Mucosa of descending colon (tissue), 3 donors: ENCODE data around the gene LAMA2. TPM values are rescaled to one million over a fixed set of nuclear protein-coding genes. Genes with fewer than 3 reads are reported as not detected.

Experiments used
- ATAC-seq: fragments of 200-7000 bp; cut with Tn5 transposase; one replicate; pipeline ENCODE4 v1.9.1; 2020; ENCODE audit warnings: mild to moderate bottlenecking, moderate library complexity
- DNase-seq, 3 donors: peaks; one replicate each; pipeline ENCODE4 v3.0.0-alpha.2; 2020
- H3K36me3 ChIP-seq: fragments of 200-600 bp; one replicate; pipeline ENCODE4 v1.8.0; 2021; ENCODE audit warnings: low read depth, mild to moderate bottlenecking
- H3K4me1 ChIP-seq: fragments of 200-600 bp; one replicate; pipeline ENCODE4 v1.8.0; 2021; ENCODE audit warnings: low read depth, mild to moderate bottlenecking
- H3K4me3 ChIP-seq: fragments of 200-600 bp; one replicate; pipeline ENCODE4 v1.8.0; 2021; ENCODE audit warnings: mild to moderate bottlenecking
- H3K9me3 ChIP-seq: fragments of 200-600 bp; one replicate; pipeline ENCODE4 v1.8.0; 2021; ENCODE audit warnings: mild to moderate bottlenecking
- CTCF ChIP-seq: fragments of 200-600 bp; IDR thresholded peaks from one replicate; pipeline ENCODE4 v1.8.0; 2022; ENCODE audit warnings: antibody characterized with exemption, mild to moderate bottlenecking
- intact Hi-C, 2 donors: fragments of 100-400 bp; cut with DNase I in 1 of 2; cut with micrococcal nuclease in 1 of 2; formaldehyde crosslinking; loops; one replicate each; pipeline versions ENCODE4 v1.11.0 to v1.11.1; 2022; cut with DNase I, micrococcal nuclease
- total RNA-seq, 3 donors: library from RNA; stranded (reverse); fragmentation: NEBNext Ultra II Directional in 2 of 3; extraction: Animal tissue kit (Norgen Biotek cat#: 25700) in 2 of 3; gene quantifications; one replicate each; pipeline versions ENCODE4 v1.2.1 to v1.2.4, GENCODE V29; 2021 to 2023
- donor health status: DM: no; HTN: no; CAD: no; lungs with moderate emphysema.
- donor health status: DM: no; HTN: no; CAD: no.
- donor health status: DM: no; HTN: yes; CAD: no.

The LAMA2 gene
- total RNA-seq, 3 donors from 2014 or later = 3.6 to 29.4 (median 18.4) TPM

- no peaks in the 10 kb centered on the region for H3K4me1 ChIP-seq
- ATAC-seq (no peak), DNase-seq (no peak)
- intact Hi-C loops = no loop called here
- TF ChIP-seq CTCF = no peak
- no peaks in the 10 kb centered on the region for H3K36me3 ChIP-seq
- H3K4me3 ChIP-seq = no peak overlapping the region
- H3K9me3 ChIP-seq = no peaks in the 10 kb centered on the region
Observed at GRCh38 chr6:129006724-129007514, 124.0 kb downstream of the LAMA2 start.

GRCh38 chr6:129007701-129008373 lies 124.9 kb downstream of the LAMA2 start:
- no peak overlapping the region for H3K4me3 ChIP-seq
- intact Hi-C loops = no loop called here

GRCh38 chr6:129008591-129008990 lies 125.7 kb downstream of the LAMA2 start:
- Histone ChIP-seq H3K4me1 (no peaks in the 10 kb centered on the region), H3K4me3 (no peak overlapping the region)
- intact Hi-C loops = no loop called here

More at GRCh38 chr6:129007701-129008373, 124.9 kb downstream of the LAMA2 start:
- no peaks in the 10 kb centered on the region for H3K36me3 ChIP-seq
- no peak for TF ChIP-seq CTCF
- no peak for DNase-seq
- no peaks in the 10 kb centered on the region for H3K9me3 ChIP-seq
- ATAC-seq = no peak
- no peaks in the 10 kb centered on the region for H3K4me1 ChIP-seq

GRCh38 chr6:129009851-129010250 lies 126.9 kb downstream of the LAMA2 start:
- intact Hi-C loops = no loop called here
- ATAC-seq (no peak), DNase-seq (no peak)
- Histone ChIP-seq H3K4me3 (no peak overlapping the region), H3K4me1 (no peaks in the 10 kb centered on the region), H3K9me3 (no peaks in the 10 kb centered on the region), H3K36me3 (no peaks in the 10 kb centered on the region)
- TF ChIP-seq CTCF = no peak

More at GRCh38 chr6:129008591-129008990, 125.7 kb downstream of the LAMA2 start:
- no peak for DNase-seq
- ATAC-seq = no peak
- no peaks in the 10 kb centered on the region for H3K9me3 ChIP-seq
- no peaks in the 10 kb centered on the region for H3K36me3 ChIP-seq
- TF ChIP-seq CTCF = no peak

GRCh38 chr6:129014302-129014701 lies 131.4 kb downstream of the LAMA2 start:
- H3K9me3 ChIP-seq = no peaks in the 10 kb centered on the region
- intact Hi-C loops = no loop called here
- no peak for TF ChIP-seq CTCF
- no peaks in the 10 kb centered on the region for H3K4me1 ChIP-seq
- no peak overlapping the region for H3K4me3 ChIP-seq
- DNase-seq (no peak), ATAC-seq (no peak)
- no peaks in the 10 kb centered on the region for H3K36me3 ChIP-seq
